H1 (cell line): ENCODE data around the gene TRIM7. TPM values are rescaled to one million over a fixed set of nuclear protein-coding genes. Genes with fewer than 3 reads are reported as not detected.
A peak's percentile ranks its signal among the peaks of the same experiment; 100 is the strongest.

ENCODE experiments used
- CTCF ChIA-PET: fragments of 300-600 bp; sonication (Branson Sonifier 250); formaldehyde crosslinking; loops from one replicate; lab custom pipeline; 2021; ENCODE audit not compliant: partially characterized antibody; lab: Charles Lee
- POLR2A ChIA-PET: fragments of 300-600 bp; sonication (Branson Sonifier 250); formaldehyde crosslinking; loops from one replicate; lab custom pipeline; 2021; ENCODE audit warnings: inconsistent platforms; ENCODE audit not compliant: partially characterized antibody; lab: Charles Lee
- DNase-seq, 2 experiments: peaks; one replicate each; pipeline versions ENCODE4 v3.0.0 to v3.0.0-alpha.2; 2010 to 2022; ENCODE audit warnings: low spot score in 2 of 2, low read depth in 1 of 2, mixed read lengths in 1 of 2
- FAIRE-seq: peaks from 2 replicates; lab custom pipeline; 2011; peaks lifted over from hg19 to GRCh38; lab: Jason Lieb, UNC
- H2AFZ ChIP-seq: 2 replicates; pipeline ENCODE4 v1.8.1; 2012; ENCODE audit warnings: low read length, inconsistent platforms
- H2AK5ac ChIP-seq: 2 replicates; pipeline ENCODE4 v1.6.1; 2013; ENCODE audit warnings: low read depth, low read length
- H2BK120ac ChIP-seq: replicated peaks from 2 replicates; pipeline ENCODE3; 2013; ENCODE audit warnings: low read depth, low read length, inconsistent platforms
- H2BK12ac ChIP-seq: 2 replicates; pipeline ENCODE4 v1.6.1; 2013; ENCODE audit warnings: low read depth, low read length
- H2BK15ac ChIP-seq: 2 replicates; pipeline ENCODE4 v1.6.1; 2013; ENCODE audit warnings: low read length
- H2BK20ac ChIP-seq: 2 replicates; pipeline ENCODE4 v1.6.1; 2013; ENCODE audit warnings: low read length
- H2BK5ac ChIP-seq: 2 replicates; pipeline ENCODE4 v1.6.1; 2013; ENCODE audit warnings: low read depth, low read length
- H3K14ac ChIP-seq: 2 replicates; pipeline ENCODE4 v1.6.1; 2013; ENCODE audit warnings: inconsistent platforms; ENCODE audit not compliant: insufficient read length
- H3K18ac ChIP-seq: 2 replicates; pipeline ENCODE4 v1.6.1; 2013; ENCODE audit warnings: low read length; ENCODE audit errors: extremely low read depth
- H3K23ac ChIP-seq: 2 replicates; pipeline ENCODE4 v1.6.1; 2013; ENCODE audit warnings: inconsistent platforms; ENCODE audit not compliant: insufficient read length
- H3K23me2 ChIP-seq: 2 replicates; pipeline ENCODE4 v1.6.1; 2013; ENCODE audit warnings: low read depth, low read length
- H3K27ac ChIP-seq: 2 replicates; pipeline ENCODE4 v1.6.1; 2011; ENCODE audit warnings: low read depth, low read length, inconsistent platforms
- H3K27me3 ChIP-seq, 4 experiments: replicated peaks in 1 of 4; 1 replicate in 1 of 4; 2 replicates in 3 of 4; pipeline versions ENCODE4 v1.6.1 to v1.8.1; 2011 to 2013; ENCODE audit warnings: low read length in 3 of 4, mild to moderate bottlenecking in 3 of 4, inconsistent platforms in 2 of 4, mixed read lengths in 2 of 4, moderate library complexity in 1 of 4; ENCODE audit not compliant: control insufficient read depth in 3 of 4, insufficient read depth in 3 of 4; ENCODE audit errors: extremely low read depth in 1 of 4
- H3K36me3 ChIP-seq, 4 experiments: 2 replicates each; pipeline versions ENCODE4 v1.6.1 to v1.8.1; 2011 to 2013; ENCODE audit warnings: mild to moderate bottlenecking in 4 of 4, low read length in 3 of 4, moderate library complexity in 2 of 4, control low read depth in 1 of 4, inconsistent platforms in 1 of 4; ENCODE audit not compliant: insufficient read depth in 4 of 4, control insufficient read depth in 2 of 4
- H3K4ac ChIP-seq: replicated peaks from 2 replicates; pipeline ENCODE3; 2013; ENCODE audit warnings: low read length, low read depth, mixed read lengths, inconsistent platforms; ENCODE audit not compliant: insufficient read length
- H3K4me1 ChIP-seq, 4 experiments: replicated peaks in 1 of 4; 1 replicate in 1 of 4; 2 replicates in 3 of 4; pipeline versions ENCODE4 v1.6.1 to v1.8.1; 2011 to 2013; ENCODE audit warnings: low read length in 3 of 4, inconsistent platforms in 2 of 4, mixed read lengths in 1 of 4; ENCODE audit not compliant: insufficient read depth in 4 of 4, control insufficient read depth in 3 of 4
- H3K4me2 ChIP-seq, 2 experiments: 2 replicates each; pipeline versions ENCODE4 v1.6.1 to v1.8.1; 2011 to 2013; ENCODE audit warnings: low read depth in 2 of 2, low read length in 2 of 2, control low read depth in 1 of 2, inconsistent platforms in 1 of 2, mild to moderate bottlenecking in 1 of 2; ENCODE audit not compliant: insufficient read depth in 1 of 2
- H3K4me3 ChIP-seq, 4 experiments: fragments of 200-600, 300-600 bp in 1 of 4; sonication (generic), shearing (Covaris generic), sonication (Bioruptor Twin) in 1 of 4; 2 replicates each; pipeline versions ENCODE4 v1.5.1 to v1.8.1; 2011 to 2016; ENCODE audit warnings: low read length in 4 of 4, low read depth in 3 of 4, control low read depth in 2 of 4, inconsistent platforms in 2 of 4, mild to moderate bottlenecking in 2 of 4, mixed read lengths in 1 of 4, moderate library complexity in 1 of 4; ENCODE audit not compliant: insufficient read depth in 2 of 4; ENCODE audit errors: extremely low read depth in 1 of 4
- H3K56ac ChIP-seq: replicated peaks from 2 replicates; pipeline ENCODE3; 2013; ENCODE audit warnings: low read depth, mild to moderate bottlenecking, mixed read lengths, low read length, inconsistent platforms; ENCODE audit not compliant: insufficient read length
- H3K79me1 ChIP-seq: 2 replicates; pipeline ENCODE4 v1.6.1; 2013; ENCODE audit warnings: low read depth, low read length, control low read depth
- H3K79me2 ChIP-seq, 2 experiments: 2 replicates each; pipeline versions ENCODE4 v1.6.1 to v1.8.1; 2012 to 2013; ENCODE audit warnings: low read length in 2 of 2, mild to moderate bottlenecking in 2 of 2, inconsistent platforms in 1 of 2; ENCODE audit not compliant: insufficient read depth in 2 of 2, control insufficient read depth in 1 of 2
- H3K9ac ChIP-seq, 4 experiments: replicated peaks in 1 of 4; 1 replicate in 1 of 4; 2 replicates in 3 of 4; pipeline versions ENCODE4 v1.6.1 to v1.8.1; 2011 to 2013; ENCODE audit warnings: low read depth in 3 of 4, low read length in 3 of 4, control low read depth in 2 of 4, mild to moderate bottlenecking in 2 of 4, moderate library complexity in 2 of 4, inconsistent platforms in 1 of 4; ENCODE audit errors: extremely low read depth in 1 of 4
- H3K9me3 ChIP-seq, 2 experiments: 2 replicates each; pipeline versions ENCODE4 v1.6.1 to v1.8.1; 2012 to 2013; ENCODE audit warnings: mild to moderate bottlenecking in 2 of 2, moderate library complexity in 2 of 2, control low read depth in 1 of 2, inconsistent platforms in 1 of 2, low read depth in 1 of 2, low read length in 1 of 2, mixed read lengths in 1 of 2; ENCODE audit not compliant: insufficient read depth in 2 of 2
- H4K20me1 ChIP-seq, 2 experiments: replicated peaks in 1 of 2; 2 replicates each; pipeline versions ENCODE3 to v1.8.1; 2011 to 2013; ENCODE audit warnings: inconsistent platforms in 2 of 2, low read length in 2 of 2, mild to moderate bottlenecking in 1 of 2; ENCODE audit not compliant: insufficient read depth in 2 of 2, control insufficient read depth in 1 of 2
- H4K5ac ChIP-seq: 2 replicates; pipeline ENCODE4 v1.6.1; 2013; ENCODE audit warnings: low read length, low read depth, mixed read lengths, inconsistent platforms; ENCODE audit not compliant: insufficient read length
- H4K8ac ChIP-seq: 2 replicates; pipeline ENCODE4 v1.8.0; 2013; ENCODE audit warnings: mild to moderate bottlenecking, moderate library complexity, low read length, inconsistent platforms; ENCODE audit not compliant: insufficient read depth; ENCODE audit errors: extremely low read depth
- H4K91ac ChIP-seq: replicated peaks from 2 replicates; pipeline ENCODE3; 2013; ENCODE audit warnings: low read length, mixed read lengths, inconsistent platforms; ENCODE audit not compliant: insufficient read length
- ATF3 ChIP-seq: IDR thresholded peaks from 2 replicates; pipeline ENCODE4 v1.6.1; 2011; ENCODE audit warnings: low read depth, mild to moderate bottlenecking, low read length; ENCODE audit not compliant: insufficient read depth
- E2F6 ChIP-seq: IDR thresholded peaks from 2 replicates; pipeline ENCODE4 v1.6.1; 2012; ENCODE audit warnings: inconsistent platforms
- MAX ChIP-seq: IDR thresholded peaks from 2 replicates; pipeline ENCODE4 v1.6.1; 2012; ENCODE audit warnings: inconsistent platforms
- NANOG ChIP-seq: IDR thresholded peaks from 2 replicates; pipeline ENCODE4 v1.6.1; 2011; ENCODE audit warnings: low read length, low read depth, mild to moderate bottlenecking, inconsistent platforms; ENCODE audit not compliant: insufficient read depth, poor library complexity, severe bottlenecking
- RAD21 ChIP-seq, 2 experiments: IDR thresholded peaks in 1 of 2; conservative IDR thresholded peaks in 1 of 2; 2 replicates each; pipeline ENCODE4 v1.6.1; 2011; ENCODE audit warnings: low read depth in 2 of 2, low read length in 2 of 2, improper control_type of control experiment in 1 of 2, inconsistent platforms in 1 of 2, mild to moderate bottlenecking in 1 of 2, moderate library complexity in 1 of 2
- RXRA ChIP-seq: IDR thresholded peaks from 2 replicates; pipeline ENCODE4 v1.6.1; 2011; ENCODE audit warnings: low read depth, mild to moderate bottlenecking, low read length, moderate library complexity; ENCODE audit not compliant: insufficient read depth
- SIX5 ChIP-seq: IDR thresholded peaks from 2 replicates; pipeline ENCODE4 v1.6.1; 2011; ENCODE audit warnings: mild to moderate bottlenecking, low read depth, low read length
- SP1 ChIP-seq: IDR thresholded peaks from 2 replicates; pipeline ENCODE4 v1.6.1; 2011; ENCODE audit warnings: low read depth, low read length
- USF2 ChIP-seq: IDR thresholded peaks from 2 replicates; pipeline ENCODE4 v1.6.1; 2011; ENCODE audit warnings: low read length, improper control_type of control experiment
- WGBS, 2 experiments: shearing (Covaris generic) in 1 of 2; methylation state at CpG; one replicate each; pipeline versions ENCODE4 v1.1.6 to v1.1.7; 2013 to 2015; ENCODE audit warnings: low lambda C conversion rate in 2 of 2, mixed read lengths in 2 of 2, inconsistent platforms in 1 of 2, low coverage in 1 of 2, missing lambda C conversion rate in 1 of 2; ENCODE audit not compliant: insufficient replicate concordance in 2 of 2, insufficient coverage in 1 of 2, insufficient read length in 1 of 2; ENCODE audit errors: extremely low coverage in 1 of 2, missing lambda C conversion rate in 1 of 2; 5-methylcytosine and 5-hydroxymethylcytosine counted together
- polyA plus RNA-seq, 7 experiments: library from polyadenylated mRNA; depleted of rRNA in 3 of 7; stranded (reverse) in 5 of 7; unstranded in 2 of 7; fragments of >200 nt in 5 of 7; fragments of 200-250 nt in 2 of 7; gene quantifications; 1 replicate in 5 of 7; 2 replicates in 1 of 7; 4 replicates in 1 of 7; pipeline versions ENCODE4 v1.2.1 to v1.2.3, GENCODE V29; 2011 to 2013; ENCODE audit warnings: missing spikeins in 2 of 7, mixed read lengths in 2 of 7
- total RNA-seq: library from RNA; stranded (reverse); fragmentation: NEBNext Ultra II Directional; extraction: Animal tissue kit (Norgen Biotek cat#: 25700); gene quantifications from 2 replicates; pipeline ENCODE4 v1.2.1, GENCODE V29; 2021

TRIM7 gene
- total and polyA plus RNA-seq, 2 of the 8 experiments (the other 6 are each of a cell fraction or from before 2014, with no cell fraction given) = 0.36 to 0.47 TPM

- Histone ChIP-seq H2BK5ac (no peak overlapping the region), H2BK12ac (no peak overlapping the region), H4K8ac (peak overlapping the region; percentile 69; the same call in 1 of the 2 replicates), H3K56ac (no peak overlapping the region), H3K18ac (no peak overlapping the region), H2BK15ac (no peak overlapping the region), H3K4me2 (no peak overlapping the region), H3K36me3 (no peaks in the 10 kb centered on the region), H2BK20ac (no peak overlapping the region), H4K91ac (no peak overlapping the region), H3K27me3 (no peaks in the 10 kb centered on the region), H3K14ac (no peak overlapping the region), H3K4me3 (no peak overlapping the region), H3K79me2 (no peaks in the 10 kb centered on the region), H2AK5ac (no peak overlapping the region), H2AFZ (no peak overlapping the region), H2BK120ac (no peak overlapping the region), H3K23me2 (no peaks in the 10 kb centered on the region), H3K23ac (no peak overlapping the region), H3K9ac (no peak overlapping the region), H3K9me3 (no peaks in the 10 kb centered on the region), H3K4me1 (peaks cover 3 to 6% (median 3%) of the 10 kb centered on the region in 4 experiments; a peak in 6 of 7 replicates), H4K20me1 (no peaks in the 10 kb centered on the region), H3K4ac (no peak overlapping the region), H3K27ac (no peak overlapping the region), H3K79me1 (no peaks in the 10 kb centered on the region), H4K5ac (no peak overlapping the region)
- POLR2A ChIA-PET = interaction anchor here (0.6 kb wide), 1 partner anchor 51 kb away, joined by 4 read pairs; no protein-coding TSS in a partner anchor
- DNase-seq (no peak), FAIRE-seq (no peak)
- WGBS, 2 experiments = 52% methylated on average over 9 of the region's 9 CpGs; no CpG with 5 or more reads in 1 of the 2 experiments
- CTCF ChIA-PET = interaction anchor here (0.6 to 1.6 kb wide), 11 partner anchors 9 to 304 kb away, joined by 3 to 4 read pairs (median 4); no protein-coding TSS in a partner anchor
- TF ChIP-seq E2F6 (peak; percentile 91), RAD21 (IDR thresholded peaks at IDR 0.05 in 1 of 2, conservative IDR thresholded peaks at IDR 0.05 in 1 of 2; ENCODE audit: low read depth in 2 of 2, low read length in 2 of 2) (peak; percentile 50 to 52), MAX (peak; percentile 96), RXRA (no peak), SP1 (no peak), SIX5 (no peak), USF2 (no peak), NANOG (no peak), ATF3 (no peak)
Measured at GRCh38 chr5:181151146-181151545, 53.9 kb downstream of the TRIM7 start.
